Suprapubic skin (tissue), 4 donors: ENCODE data around the gene SOCS3. TPM values are rescaled to one million over a fixed set of nuclear protein-coding genes. Genes with fewer than 3 reads are reported as not detected.

Experiments
- DNase-seq, 2 donors: peaks; one replicate each; pipeline ENCODE4 v3.0.0-alpha.2; 2019; ENCODE audit warnings: low spot score in 2 of 2
- H3K27ac ChIP-seq: fragments of 200-600 bp; sonication (generic); one replicate; pipeline ENCODE4 v1.5.1; 2019
- H3K27me3 ChIP-seq: fragments of 200-600 bp; sonication (generic); one replicate; pipeline ENCODE4 v1.5.1; 2019
- H3K36me3 ChIP-seq: fragments of 200-600 bp; sonication (generic); one replicate; pipeline ENCODE4 v1.5.1; 2019
- H3K4me1 ChIP-seq: fragments of 200-600 bp; sonication (generic); one replicate; pipeline ENCODE4 v1.5.1; 2019
- H3K4me3 ChIP-seq: fragments of 200-600 bp; sonication (generic); one replicate; pipeline ENCODE4 v1.5.1; 2019; ENCODE audit warnings: mild to moderate bottlenecking
- H3K9me3 ChIP-seq: fragments of 200-600 bp; sonication (generic); one replicate; pipeline ENCODE4 v1.5.1; 2019
- CTCF ChIP-seq, 2 donors: fragments of 200-600 bp in 1 of 2; fragments of 450-650 bp in 1 of 2; sonication (generic) in 1 of 2; IDR thresholded peaks; one replicate each; pipeline ENCODE4 v1.5.1; 2016 to 2019; ENCODE audit warnings: antibody characterized with exemption in 2 of 2, mild to moderate bottlenecking in 1 of 2, moderate library complexity in 1 of 2
- EP300 ChIP-seq: sonication (generic); formaldehyde crosslinking; IDR thresholded peaks from one replicate; pipeline ENCODE4 v1.6.1; 2017; ENCODE audit warnings: antibody characterized with exemption
- POLR2A ChIP-seq, 2 donors: fragments of 450-650 bp; IDR thresholded peaks; one replicate each; pipeline ENCODE4 v1.6.1; 2017; ENCODE audit warnings: antibody characterized with exemption in 2 of 2, mild to moderate bottlenecking in 2 of 2, moderate library complexity in 2 of 2
- POLR2AphosphoS5 ChIP-seq, 3 donors: sonication (generic); formaldehyde crosslinking; IDR thresholded peaks; one replicate each; pipeline ENCODE4 v1.6.1; 2017; ENCODE audit warnings: antibody characterized with exemption in 3 of 3
- WGBS: methylation state at CpG from one replicate; pipeline ENCODE4 v1.1.5; 2018; 5-methylcytosine and 5-hydroxymethylcytosine counted together
- total RNA-seq, 4 donors: library from RNA; depleted of rRNA; stranded (reverse); fragments of >200 nt; gene quantifications; one replicate each; pipeline ENCODE4 v1.1.0, GENCODE V29; 2016

Gene SOCS3
- total RNA-seq, 4 donors from 2014 or later: 33.2 to 264 (median 60.9) TPM

GRCh38 chr17:78341559-78342448, 18.1 kb downstream of the SOCS3 start:
- H3K36me3 ChIP-seq: no peaks in the 10 kb centered on the region
- H3K4me1 ChIP-seq: peaks cover 60% of the 10 kb centered on the region
- no peaks in the 10 kb centered on the region for H3K27me3 ChIP-seq
- 4% methylated on average over 32 of the region's 95 CpGs for WGBS
- no peaks in the 10 kb centered on the region for H3K9me3 ChIP-seq
- peak overlapping the region; percentile 46 for H3K4me3 ChIP-seq
- peak overlapping the region; percentile 93 for H3K27ac ChIP-seq
- DNase-seq: peak; percentile 75 to 86
- TF ChIP-seq POLR2A (IDR thresholded peaks at IDR 0.05): no peak
- peak in 2 of 3 donors; percentile 10 to 44 for TF ChIP-seq POLR2AphosphoS5 (IDR thresholded peaks at IDR 0.05)

- Histone ChIP-seq H3K4me3 (no peak overlapping the region), H3K27ac (peak overlapping the region; percentile 93), H3K4me1 (peaks cover 51% of the 10 kb centered on the region), H3K36me3 (no peaks in the 10 kb centered on the region), H3K27me3 (no peaks in the 10 kb centered on the region), H3K9me3 (no peaks in the 10 kb centered on the region)
- WGBS: 76% methylated on average over 9 of the region's 10 CpGs
- TF ChIP-seq CTCF (IDR thresholded peaks at IDR 0.05): no peak
- no peak for TF ChIP-seq POLR2AphosphoS5 (IDR thresholded peaks at IDR 0.05)
- no peak for TF ChIP-seq POLR2A (IDR thresholded peaks at IDR 0.05)
- TF ChIP-seq EP300: no peak
- no peak for DNase-seq
Observed at GRCh38 chr17:78340183-78340955, 19.5 kb downstream of the SOCS3 start.

- H3K27me3 ChIP-seq: no peaks in the 10 kb centered on the region
- H3K36me3 ChIP-seq: no peaks in the 10 kb centered on the region
- peaks cover 39% of the 10 kb centered on the region for H3K4me1 ChIP-seq
- DNase-seq: no peak
- TF ChIP-seq POLR2AphosphoS5 (IDR thresholded peaks at IDR 0.05): no peak
- no peak for TF ChIP-seq EP300
- no peak for TF ChIP-seq POLR2A (IDR thresholded peaks at IDR 0.05)
- TF ChIP-seq CTCF (IDR thresholded peaks at IDR 0.05): no peak
- no peak overlapping the region for H3K4me3 ChIP-seq
- WGBS: 63% methylated on average over 11 of the region's 11 CpGs
- H3K27ac ChIP-seq: no peak overlapping the region
- H3K9me3 ChIP-seq: no peaks in the 10 kb centered on the region
Observed at GRCh38 chr17:78338486-78339259, 21.2 kb downstream of the SOCS3 start.

GRCh38 chr17:78337244-78338109, 22.4 kb downstream of the SOCS3 start:
- Histone ChIP-seq H3K9me3 (no peaks in the 10 kb centered on the region), H3K27ac (no peak overlapping the region), H3K4me1 (peaks cover 27% of the 10 kb centered on the region), H3K36me3 (no peaks in the 10 kb centered on the region), H3K27me3 (no peaks in the 10 kb centered on the region), H3K4me3 (no peak overlapping the region)
- TF ChIP-seq POLR2A (IDR thresholded peaks at IDR 0.05) (no peak), POLR2AphosphoS5 (IDR thresholded peaks at IDR 0.05) (no peak), CTCF (IDR thresholded peaks at IDR 0.05) (no peak), EP300 (no peak)
- peak in 1 of 2 donors; percentile 79 for DNase-seq
- WGBS: 80% methylated on average over 16 of the region's 19 CpGs

- 90% methylated on average over 11 of the region's 11 CpGs for WGBS
- H3K27me3 ChIP-seq: no peaks in the 10 kb centered on the region
- H3K27ac ChIP-seq: no peak overlapping the region
- no peaks in the 10 kb centered on the region for H3K36me3 ChIP-seq
- no peak for TF ChIP-seq CTCF (IDR thresholded peaks at IDR 0.05)
- TF ChIP-seq POLR2A (IDR thresholded peaks at IDR 0.05): no peak
- TF ChIP-seq POLR2AphosphoS5 (IDR thresholded peaks at IDR 0.05): no peak
- no peak for TF ChIP-seq EP300
- no peaks in the 10 kb centered on the region for H3K9me3 ChIP-seq
- DNase-seq: no peak
- H3K4me3 ChIP-seq: no peak overlapping the region
- peaks cover 16% of the 10 kb centered on the region for H3K4me1 ChIP-seq
Observed at GRCh38 chr17:78335209-78335608, 24.7 kb downstream of the SOCS3 start.
